ENCODE measurements around the gene CLIC5.

The CLIC5 gene

DNA sequence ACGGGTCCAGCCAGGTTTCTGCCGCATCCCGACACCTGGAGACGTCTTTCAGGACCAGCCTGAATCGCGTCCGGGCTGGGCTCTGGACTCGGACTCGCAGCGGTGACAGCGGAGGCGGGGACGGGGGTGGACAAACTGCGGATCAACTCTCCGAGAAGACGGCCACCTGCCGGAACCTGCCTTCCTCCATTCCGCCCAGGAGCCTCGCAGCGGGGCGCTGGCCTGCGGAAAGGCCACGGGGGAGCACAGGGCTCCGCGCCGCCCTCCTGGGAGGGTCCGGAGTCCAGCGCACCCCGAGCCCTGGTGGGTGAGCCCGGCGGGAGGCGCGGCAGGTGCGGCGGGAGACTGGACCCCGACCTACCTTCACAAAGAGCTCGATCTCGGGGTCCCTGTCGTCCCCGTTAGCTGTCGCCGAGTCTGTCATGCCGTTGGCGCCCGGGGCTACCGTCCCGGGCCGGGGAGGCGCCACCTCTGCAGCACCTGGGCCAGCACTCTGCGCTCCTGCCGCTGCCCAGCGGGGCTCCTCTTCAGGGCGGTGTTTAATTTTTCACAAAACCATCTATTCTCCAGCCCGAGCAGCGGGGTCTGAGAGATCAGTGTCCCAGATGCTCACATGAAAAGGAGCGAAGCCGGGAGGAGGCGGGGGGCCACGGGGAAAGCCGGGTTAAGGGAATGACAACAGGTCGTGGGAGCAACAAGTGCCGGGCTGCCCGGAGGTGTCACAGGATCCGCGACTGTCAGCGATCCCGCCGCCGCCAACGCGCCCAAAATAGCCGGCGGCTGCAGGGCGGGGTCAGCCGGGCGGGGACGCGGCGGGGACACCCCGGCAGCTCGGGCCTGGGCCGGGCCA lies at the start of gene CLIC5:
CLIC5 (minus strand) TSS at position 742 of the 850 bp plus-strand sequence; CDS start at position 424, 318 bp downstream.
- intact Hi-C loops (cut with DNase I): no loop called here
- DNase-seq: peak in 2 of 10 donors; percentile 73 to 86

DNA sequence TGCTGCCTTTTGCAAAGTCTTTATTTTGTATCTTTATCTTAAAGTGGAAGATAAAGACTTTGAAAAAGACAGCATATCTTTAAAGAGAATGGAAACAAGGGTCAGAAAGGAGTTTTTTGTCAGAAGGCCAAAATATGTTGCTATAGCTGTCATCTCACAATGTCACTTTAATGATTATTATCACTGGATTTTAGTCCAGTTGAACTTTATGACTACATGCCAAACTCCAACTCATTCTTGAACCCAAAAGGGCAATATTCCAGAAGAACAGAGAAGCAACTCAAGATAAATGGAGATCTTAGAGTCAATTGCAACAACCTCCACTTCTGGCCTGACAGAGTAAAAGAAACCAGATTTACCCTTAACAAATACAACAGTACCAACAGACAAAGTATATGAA lies 47.3 kb upstream of the CLIC5 start:
- intact Hi-C loops (cut with DNase I): no loop called here
- no peak for DNase-seq

DNA sequence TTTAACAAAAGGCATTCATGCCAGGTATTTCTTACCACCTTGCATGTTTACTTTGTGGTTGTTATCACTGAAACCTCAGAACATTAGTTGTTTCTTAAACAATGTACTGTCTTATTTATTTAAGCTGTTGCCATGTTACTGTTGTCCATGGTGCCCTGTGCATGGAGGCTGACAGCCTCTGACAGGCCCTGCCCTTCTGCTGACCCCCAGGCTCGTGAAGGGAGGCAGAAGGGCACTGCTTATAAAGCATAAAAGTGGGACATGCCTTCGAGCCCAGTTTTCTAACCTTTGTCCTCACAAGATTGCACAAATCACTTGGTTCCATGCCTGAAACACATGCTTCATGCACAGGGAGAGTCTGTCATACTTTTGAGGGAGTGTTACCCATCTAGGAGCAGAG lies 46.7 kb upstream of the CLIC5 start:
- DNase-seq: no peak
- intact Hi-C loops (cut with DNase I): no loop called here

DNA sequence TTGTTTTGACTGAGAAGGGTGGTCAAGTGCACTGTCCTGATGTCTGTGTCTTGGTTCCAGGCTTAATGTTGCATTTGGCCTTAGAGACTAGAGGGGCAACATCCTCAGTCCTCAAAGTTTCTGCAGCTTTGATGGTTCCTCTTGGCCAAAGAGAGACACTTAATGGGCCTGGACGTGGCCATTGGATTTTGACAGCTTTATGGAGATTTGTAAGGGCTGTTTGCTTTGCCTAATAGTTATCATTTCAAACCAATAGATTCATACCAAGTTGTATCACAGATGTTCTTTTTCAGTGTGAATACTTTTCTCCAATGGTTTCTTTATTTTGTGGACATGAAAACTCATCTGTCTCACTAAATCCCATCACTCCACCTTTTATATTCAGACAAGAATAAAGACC lies 45.8 kb upstream of the CLIC5 start:
- intact Hi-C loops (cut with DNase I): no loop called here
- DNase-seq: no peak

DNA sequence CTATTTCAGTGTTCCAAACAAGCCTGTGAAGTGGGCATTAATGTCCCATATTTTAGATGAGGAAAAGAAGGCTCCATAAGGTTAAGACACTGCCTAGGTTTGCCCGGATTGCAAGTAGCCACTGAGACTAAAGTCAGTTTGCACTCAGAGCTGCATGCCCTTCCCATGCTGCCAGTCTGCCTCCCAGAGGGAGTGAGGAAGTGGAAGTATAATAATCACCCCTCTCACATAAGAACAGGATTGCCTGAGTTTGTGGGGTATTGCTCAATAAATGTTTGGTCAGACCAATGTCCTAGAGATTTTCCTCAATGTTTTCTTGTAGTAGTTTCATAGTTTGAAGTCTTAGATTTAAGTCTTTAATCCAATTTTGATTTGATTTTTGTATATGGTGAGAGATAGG lies 43.9 kb upstream of the CLIC5 start:
- intact Hi-C loops (cut with DNase I): no loop called here
- no peak for DNase-seq

DNA sequence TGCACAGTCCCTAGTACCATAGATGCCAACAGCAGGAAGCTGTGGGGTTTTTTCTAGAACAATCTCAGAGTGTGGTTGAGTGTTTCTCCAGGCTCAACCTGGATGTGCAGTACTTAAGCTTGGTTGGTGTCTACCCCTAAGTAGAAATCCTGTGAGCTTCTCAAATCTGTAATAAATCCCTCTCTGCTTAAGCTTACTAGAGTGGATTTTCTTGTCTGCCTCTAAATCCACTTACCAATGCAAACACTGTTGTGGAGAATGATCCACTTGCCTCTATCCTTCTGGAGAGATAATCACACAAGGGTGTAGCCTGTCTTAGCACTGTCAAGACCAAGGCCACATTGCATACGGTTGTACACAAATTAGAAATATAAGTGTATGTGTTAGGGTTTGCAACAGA lies 43.3 kb upstream of the CLIC5 start:
- DNase-seq: no peak
- intact Hi-C loops (cut with DNase I): no loop called here

DNA sequence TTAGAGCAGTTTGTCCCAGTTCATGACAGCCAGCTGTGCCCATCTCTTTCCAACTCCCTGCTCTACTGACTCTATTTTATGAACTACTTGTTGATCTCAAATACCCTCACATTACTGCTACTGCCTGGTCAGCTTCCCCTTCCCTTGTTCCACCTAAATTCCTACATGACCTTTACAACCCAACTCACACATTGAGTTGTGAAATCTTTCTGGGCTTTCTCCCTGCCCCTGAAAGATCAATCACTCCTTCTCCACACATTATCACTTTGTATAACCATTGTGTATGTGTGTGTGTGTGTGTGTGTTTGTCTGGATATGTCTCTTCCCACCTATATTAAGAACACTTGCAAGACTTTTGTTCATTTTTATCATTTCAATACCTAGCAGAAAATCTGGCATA lies 42.1 kb upstream of the CLIC5 start:
- DNase-seq: no peak
- intact Hi-C loops (cut with DNase I): no loop called here

DNA sequence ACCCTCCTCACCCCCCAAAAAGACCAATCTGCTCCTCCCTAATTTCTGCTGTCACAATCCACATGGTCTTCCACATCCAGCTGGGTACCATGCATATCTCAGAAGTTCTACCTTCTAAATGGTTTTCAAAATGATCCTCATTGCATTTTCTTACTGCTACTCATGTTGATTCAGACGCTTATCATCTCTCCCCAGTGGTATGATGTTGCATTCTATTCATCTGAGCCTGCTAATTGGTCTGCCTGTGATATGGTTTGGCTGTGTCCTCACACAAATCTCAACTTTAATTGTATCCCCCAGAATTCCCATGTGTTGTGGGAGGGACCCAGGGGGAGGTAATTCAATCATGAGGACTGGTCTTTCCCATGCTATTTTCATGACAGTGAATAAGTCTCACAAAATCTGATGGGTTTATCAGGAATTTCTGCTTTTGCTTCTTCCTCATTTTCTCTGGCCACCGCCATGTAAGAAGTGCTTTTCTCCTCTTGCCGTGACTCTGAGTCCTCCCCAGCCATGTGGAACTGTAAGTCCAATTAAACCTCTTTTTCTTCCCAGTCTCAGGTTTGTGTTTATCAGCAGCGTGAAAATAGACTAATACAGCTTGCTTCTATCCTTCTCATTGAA lies 41.4 kb upstream of the CLIC5 start:
- DNase-seq: no peak
- intact Hi-C loops (cut with DNase I): no loop called here

DNA sequence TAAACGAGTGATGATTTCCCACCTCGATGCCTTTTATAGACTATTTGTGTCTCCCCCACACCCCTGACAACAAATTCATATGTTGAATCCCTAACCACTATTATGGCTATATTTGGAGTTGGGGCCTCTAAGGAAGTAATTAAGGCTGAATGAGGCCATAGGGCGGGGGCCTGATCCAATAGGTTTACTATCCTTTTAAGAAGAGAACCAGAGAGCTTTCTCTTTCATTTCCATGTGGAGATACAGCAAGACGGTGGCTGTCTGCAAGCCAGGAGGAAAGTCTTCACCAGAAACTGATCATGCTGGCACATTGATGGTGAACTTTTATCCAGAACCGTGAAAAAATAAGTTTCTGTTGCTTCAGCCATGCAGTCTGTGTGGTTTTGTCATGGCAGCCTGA lies 38.9 kb upstream of the CLIC5 start:
- no peak for DNase-seq
- intact Hi-C loops (cut with DNase I): no loop called here

DNA sequence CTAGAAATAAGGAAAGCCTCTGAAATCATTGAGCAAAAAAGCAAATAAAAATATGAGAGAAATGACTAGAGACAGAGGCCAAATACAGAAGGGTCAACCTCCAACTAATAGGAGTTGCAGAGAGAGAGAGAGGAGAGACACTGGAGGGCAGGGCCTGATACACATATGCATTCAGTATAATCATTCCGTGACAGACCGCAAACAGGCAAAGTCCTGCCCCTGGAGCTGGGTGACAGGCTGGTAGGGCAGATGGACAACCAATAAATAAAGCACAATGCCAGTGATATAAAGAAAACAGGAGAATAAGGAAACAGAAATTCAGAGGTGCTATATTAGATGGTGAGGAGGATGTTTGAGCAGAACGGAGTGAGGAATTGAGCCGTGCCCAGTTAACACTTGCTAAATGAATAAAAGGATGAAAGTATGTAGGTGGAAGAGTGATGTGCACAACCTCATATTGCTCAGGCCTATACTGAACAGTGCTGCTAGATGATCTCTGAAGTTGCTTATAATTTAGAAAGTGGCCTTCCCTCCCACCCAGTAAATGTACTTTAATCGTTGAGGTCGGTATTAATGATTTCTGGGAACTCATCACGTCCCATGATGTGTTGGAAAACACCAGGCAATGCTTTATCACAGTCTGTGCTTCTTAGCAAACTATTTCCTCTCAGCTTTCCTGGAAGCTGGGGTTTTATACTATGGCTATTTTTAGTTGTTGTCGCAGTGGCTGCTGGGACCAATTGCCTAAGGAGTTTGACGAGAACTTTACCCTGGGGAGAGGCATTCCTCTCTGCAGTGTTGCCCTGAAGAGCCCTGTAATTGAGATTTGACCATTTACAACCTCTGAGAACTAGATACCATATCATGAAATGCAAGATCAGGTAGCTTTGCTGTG lies 37.6 kb upstream of the CLIC5 start:
- intact Hi-C loops (cut with DNase I): no loop called here

DNA sequence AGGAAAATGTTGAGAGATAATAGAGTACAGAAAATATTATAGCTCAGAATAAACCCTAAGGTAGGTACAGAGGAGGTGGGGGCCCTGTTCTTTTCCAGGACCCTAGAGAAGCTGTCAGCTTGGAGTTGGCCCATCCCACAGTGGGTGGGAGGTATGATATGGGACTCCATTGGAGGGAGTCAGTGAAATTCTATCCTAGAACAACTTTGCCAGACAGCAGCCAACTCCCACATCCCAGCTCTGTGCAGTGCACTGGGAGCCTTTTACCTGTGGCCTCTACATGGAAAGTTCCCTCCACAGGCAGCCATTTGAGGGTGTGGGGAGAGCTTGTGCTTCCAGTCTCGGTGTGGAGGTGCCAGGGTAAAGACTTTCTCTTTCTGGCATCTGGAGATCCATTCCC lies 36.8 kb upstream of the CLIC5 start:
- intact Hi-C loops (cut with DNase I): no loop called here
- no peak for DNase-seq

More for the DNA sequence above, 37.6 kb upstream of the CLIC5 start:
- DNase-seq: no peak

DNA sequence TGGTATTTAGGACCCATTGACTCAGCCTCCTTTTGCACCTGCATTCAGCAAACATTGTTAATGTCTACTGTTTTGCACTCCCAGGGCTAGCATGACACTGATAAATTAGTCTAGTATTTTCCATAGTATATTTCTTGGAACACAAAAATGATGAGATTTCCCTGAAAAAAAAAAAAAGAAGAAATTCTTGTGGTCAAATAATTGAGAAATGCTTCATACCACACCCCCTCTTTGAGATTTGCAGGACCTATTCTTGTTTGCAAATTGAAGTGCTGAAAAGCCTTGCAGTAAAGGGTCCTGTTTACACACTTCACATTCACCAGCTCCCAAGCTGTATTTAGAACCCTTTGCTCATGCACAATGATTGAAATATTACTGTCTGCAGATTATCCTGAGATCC lies 36.3 kb upstream of the CLIC5 start:
- no peak for DNase-seq
- intact Hi-C loops (cut with DNase I): no loop called here

DNA sequence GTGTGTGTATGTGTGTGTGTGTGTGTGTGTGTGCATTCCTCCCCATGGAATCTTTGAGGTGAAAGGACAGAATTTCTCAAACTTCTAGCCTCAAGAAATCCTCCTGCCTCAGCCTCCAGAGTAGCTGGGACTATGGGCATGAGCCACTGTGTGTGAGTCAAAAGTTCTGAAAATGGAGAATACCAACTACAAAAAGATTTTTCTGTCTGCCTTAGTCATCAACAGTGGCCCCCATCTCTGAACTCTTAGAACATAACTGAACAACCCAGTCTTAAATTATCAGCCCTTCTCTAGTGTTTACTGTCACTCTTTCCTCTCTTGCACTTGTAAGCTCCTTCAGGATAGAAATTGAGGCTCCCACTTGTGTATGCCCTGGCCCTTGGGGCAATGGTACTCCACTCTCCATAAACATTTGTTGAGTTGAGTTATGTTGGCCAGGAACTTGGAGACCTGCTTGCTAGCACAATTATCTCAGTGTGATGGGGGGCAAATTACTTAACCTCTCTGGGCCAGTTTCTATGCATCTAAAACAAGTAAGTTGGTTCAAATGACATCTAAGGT lies 35.3 kb upstream of the CLIC5 start:
- no peak for DNase-seq
- intact Hi-C loops (cut with DNase I): no loop called here

DNA sequence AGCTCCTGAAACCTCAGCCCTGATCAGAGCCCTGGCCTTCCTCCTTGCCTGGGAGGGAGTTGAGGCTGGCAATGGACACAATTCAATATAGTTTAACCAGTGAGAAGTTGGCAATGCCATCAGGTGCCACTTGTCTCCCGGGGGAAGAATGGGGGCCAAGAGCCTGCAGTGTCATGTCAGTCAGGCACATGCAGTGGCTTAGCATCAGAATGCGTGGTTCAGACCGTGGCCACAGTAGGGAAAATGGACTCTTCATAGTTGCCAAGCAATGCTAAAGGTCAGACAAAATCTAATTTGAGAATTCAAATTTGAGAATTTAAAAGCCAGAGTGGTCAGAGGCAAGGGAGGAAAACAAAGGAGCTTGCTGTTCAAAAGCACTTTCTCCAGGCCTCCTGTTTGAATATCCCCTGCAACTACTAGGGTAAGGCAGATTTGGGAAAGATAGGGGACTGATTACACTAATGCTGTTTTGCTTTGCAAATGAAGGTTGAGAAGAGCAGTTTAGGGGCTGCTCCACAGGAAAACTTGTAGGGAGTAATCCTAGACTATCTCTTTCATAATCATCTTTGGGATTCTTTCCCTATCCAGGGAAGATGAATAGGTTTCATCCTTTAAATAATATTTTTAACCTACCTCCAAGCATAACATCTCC lies 33.1 kb upstream of the CLIC5 start:
- intact Hi-C loops (cut with DNase I): no loop called here
- no peak for DNase-seq

DNA sequence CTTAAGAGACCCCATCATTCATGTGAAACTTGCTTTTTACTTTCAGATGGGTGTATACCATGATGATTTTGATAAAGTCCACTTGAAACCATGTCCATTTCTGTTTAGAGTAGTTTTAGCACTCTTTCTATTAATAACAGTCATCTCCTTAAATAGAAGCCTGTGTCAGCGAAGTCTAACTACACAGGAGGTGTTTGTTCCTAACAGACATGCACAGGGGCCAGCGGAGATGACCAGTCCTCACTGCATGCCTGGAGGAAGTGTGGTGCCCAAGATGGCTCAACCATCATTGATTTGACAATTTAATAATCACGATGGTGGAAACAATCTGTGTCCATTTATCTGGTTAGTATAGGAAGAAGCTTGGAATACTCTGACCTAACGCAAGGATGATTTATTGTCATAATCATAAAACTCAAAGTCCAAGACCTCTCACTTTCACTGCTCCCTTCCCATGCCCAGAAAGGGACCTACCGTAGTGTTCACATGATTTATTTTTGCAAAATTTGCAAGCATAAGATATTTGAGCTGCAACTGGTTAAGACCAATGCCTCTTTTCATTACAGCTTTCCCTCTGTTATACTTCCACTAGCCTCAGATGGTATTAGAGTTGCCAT lies 31.0 kb upstream of the CLIC5 start:
- no peak for DNase-seq
- intact Hi-C loops (cut with DNase I): no loop called here

DNA sequence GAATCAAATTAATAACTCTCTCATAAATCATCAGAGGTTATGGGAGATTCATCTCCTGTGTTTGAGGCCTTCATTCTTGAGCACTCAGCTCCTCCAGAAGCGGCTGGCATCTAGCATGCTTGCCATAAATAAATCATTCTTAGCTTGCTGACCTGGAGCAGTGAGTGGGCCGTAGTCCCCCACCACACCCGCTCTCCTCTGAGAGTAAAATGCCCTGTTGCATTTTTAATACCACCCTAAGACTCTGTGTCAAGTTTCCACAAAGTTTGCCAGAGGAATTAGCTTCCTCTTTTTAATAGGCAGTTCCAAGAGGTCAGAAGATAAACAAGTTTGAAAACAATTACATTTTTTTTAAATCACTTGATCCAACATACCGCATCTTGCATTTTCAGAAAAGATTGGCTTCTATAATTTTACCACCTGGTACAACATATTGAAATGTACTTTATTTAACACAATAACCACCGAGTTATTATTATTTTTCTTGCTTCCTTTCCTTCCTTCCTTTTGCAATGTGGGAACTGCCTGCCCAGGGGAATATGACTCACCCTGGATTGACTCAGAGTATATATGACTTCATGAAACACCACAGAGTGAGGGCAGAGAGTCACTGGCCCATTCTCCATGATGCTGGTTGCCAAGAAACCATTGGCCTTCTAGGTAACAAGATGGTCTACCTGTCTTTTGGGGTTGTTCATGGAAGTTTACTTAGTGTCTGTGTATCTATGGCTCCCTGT lies 29.4 kb upstream of the CLIC5 start:
- DNase-seq: no peak
- intact Hi-C loops (cut with DNase I): no loop called here

DNA sequence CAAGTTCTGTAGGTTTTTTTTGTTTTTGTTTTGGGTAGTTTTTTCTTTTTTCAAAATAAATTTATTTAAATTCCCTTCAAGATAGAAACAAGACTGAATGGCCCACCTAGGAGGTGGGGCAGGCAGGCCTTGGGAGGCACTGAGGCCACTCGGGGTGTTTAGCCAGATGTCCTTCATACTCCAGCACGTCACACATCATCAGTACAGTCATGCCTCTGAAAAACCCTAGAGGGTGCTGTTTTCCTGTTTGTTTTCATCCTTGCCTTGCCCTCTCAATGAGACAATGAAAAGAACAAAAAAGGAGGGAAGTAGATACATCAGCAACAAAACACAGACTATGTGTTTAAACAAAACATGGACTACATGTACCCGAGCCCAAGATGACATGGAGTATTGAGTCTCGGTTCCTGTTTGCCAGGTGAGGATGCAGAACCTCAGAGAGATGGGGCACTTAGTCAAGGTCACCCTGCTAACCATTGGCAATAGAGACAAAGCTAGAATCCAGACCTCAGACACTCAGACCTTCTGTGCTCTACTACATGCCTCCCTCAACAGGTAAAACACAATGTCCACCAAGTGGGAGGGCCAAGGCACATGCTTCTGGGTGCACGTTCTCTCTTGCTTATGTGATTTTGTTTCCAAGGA lies 26.8 kb upstream of the CLIC5 start:
- DNase-seq: no peak
- intact Hi-C loops (cut with DNase I): no loop called here

DNA sequence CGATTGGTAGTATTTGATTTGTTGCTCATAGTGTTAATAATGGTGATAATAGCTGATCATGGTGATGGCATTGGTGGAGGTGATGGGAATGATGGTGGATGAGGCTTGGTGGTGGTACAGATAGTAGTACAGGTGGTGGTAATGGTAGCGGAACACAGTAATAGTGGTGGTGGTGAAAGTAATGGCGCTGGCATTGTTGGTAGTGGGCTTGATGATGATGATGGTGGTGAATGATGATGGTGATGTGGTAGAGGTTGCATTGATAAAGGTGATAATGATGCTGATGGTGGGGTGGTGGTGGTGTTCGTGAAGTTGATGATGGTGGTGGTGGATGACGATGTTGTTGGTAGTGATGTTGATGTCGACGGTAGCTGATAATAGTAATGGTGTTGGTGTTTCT lies 24.6 kb upstream of the CLIC5 start:
- intact Hi-C loops (cut with DNase I): no loop called here
- no peak for DNase-seq

DNA sequence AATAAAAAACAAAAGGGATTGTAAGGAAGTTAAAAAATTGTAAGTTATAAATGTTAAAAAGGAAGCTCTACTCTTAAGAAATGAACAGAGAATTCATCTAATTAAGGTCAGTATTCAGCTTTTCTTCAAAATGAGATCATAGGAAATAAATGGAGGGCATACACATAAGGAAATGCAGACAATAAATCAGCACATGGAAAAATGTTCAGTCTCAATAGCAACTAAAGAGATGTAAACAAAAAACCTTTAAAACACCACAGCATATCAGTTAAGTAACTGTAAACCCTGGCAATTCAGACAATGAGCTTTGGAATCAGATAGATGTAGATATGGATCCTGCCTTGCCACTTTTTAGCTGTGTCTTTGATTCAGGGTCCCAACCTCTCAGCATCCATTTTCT lies 24.0 kb upstream of the CLIC5 start:
- DNase-seq: no peak
- intact Hi-C loops (cut with DNase I): no loop called here

Data from posterior cingulate gyrus (tissue), 11 donors.